B cell (primary cell): ENCODE data around the gene HES7. TPM values are rescaled to one million over a fixed set of nuclear protein-coding genes. Genes with fewer than 3 reads are reported as not detected.
A peak's percentile ranks its signal among the peaks of the same experiment; 100 is the strongest.

Source experiments
- ATAC-seq: fragments of 200-7000 bp; cut with Tn5 transposase; one replicate; pipeline ENCODE4 v1.10.0; 2021; ENCODE audit warnings: low read depth, mild to moderate bottlenecking, moderate number of reproducible peaks, moderate library complexity
- CTCF ChIA-PET: fragments of 350-600 bp; sonication (Branson Sonifier 250); formaldehyde crosslinking; loops from one replicate; lab custom pipeline; 2021; ENCODE audit warnings: antibody characterized with exemption, inconsistent platforms; lab: Charles Lee
- POLR2A ChIA-PET: fragments of 350-600 bp; sonication (Branson Sonifier 250); formaldehyde crosslinking; loops from one replicate; lab custom pipeline; 2021; ENCODE audit warnings: antibody characterized with exemption; lab: Charles Lee
- DNase-seq: peaks from one replicate; pipeline ENCODE4 v3.0.0; 2013
- H2AFZ ChIP-seq: 2 replicates; pipeline ENCODE4 v1.6.1; 2012; ENCODE audit warnings: mild to moderate bottlenecking, low read depth, low read length; ENCODE audit not compliant: insufficient read depth, poor library complexity, severe bottlenecking
- H3K27ac ChIP-seq, 2 donors: 1 replicate in 1 of 2; 2 replicates in 1 of 2; pipeline ENCODE4 v1.5.1; 2012 to 2013; ENCODE audit warnings: low read length in 2 of 2, mild to moderate bottlenecking in 2 of 2, moderate library complexity in 1 of 2
- H3K27me3 ChIP-seq, 4 experiments: fragments of 200-600 bp in 1 of 4; sonication (generic) in 1 of 4; replicated peaks in 1 of 4; 1 replicate in 2 of 4; 2 replicates in 2 of 4; pipeline versions ENCODE4 v1.6.1 to v1.7.0; 2013 to 2016; ENCODE audit warnings: low read length in 3 of 4, mild to moderate bottlenecking in 2 of 4, mixed read lengths in 1 of 4, moderate library complexity in 1 of 4; ENCODE audit not compliant: insufficient read depth in 4 of 4, control insufficient read depth in 3 of 4; ENCODE audit errors: control extremely low read depth in 1 of 4
- H3K36me3 ChIP-seq, 2 experiments: replicated peaks in 1 of 2; 1 replicate in 1 of 2; 2 replicates in 1 of 2; pipeline versions ENCODE4 v1.6.1 to v1.7.1; 2013; ENCODE audit warnings: low read length in 1 of 2; ENCODE audit not compliant: insufficient read depth in 2 of 2, control insufficient read depth in 1 of 2; ENCODE audit errors: control extremely low read depth in 1 of 2, extremely low read depth in 1 of 2
- H3K4me1 ChIP-seq, 2 donors: fragments of 200-600 bp in 1 of 2; sonication (generic) in 1 of 2; 1 replicate in 1 of 2; 2 replicates in 1 of 2; pipeline versions ENCODE4 v1.5.1 to v1.6.1; 2013 to 2017; ENCODE audit warnings: low read length in 2 of 2; ENCODE audit not compliant: control insufficient read depth in 2 of 2, insufficient read depth in 2 of 2
- H3K4me2 ChIP-seq: replicated peaks from 2 replicates; pipeline ENCODE3; 2012; ENCODE audit warnings: mild to moderate bottlenecking, low read depth, low read length; ENCODE audit not compliant: poor library complexity, severe bottlenecking
- H3K4me3 ChIP-seq, 5 experiments: fragments of 200-600 bp in 1 of 5; sonication (generic) in 1 of 5; 1 replicate in 3 of 5; 2 replicates in 2 of 5; pipeline versions ENCODE4 v1.5.1 to v1.7.0; 2011 to 2016; ENCODE audit warnings: low read length in 4 of 5, mild to moderate bottlenecking in 4 of 5, low read depth in 2 of 5, control low read depth in 1 of 5, moderate library complexity in 1 of 5; ENCODE audit not compliant: insufficient read depth in 1 of 5; ENCODE audit errors: control extremely low read depth in 1 of 5, extremely low read depth in 1 of 5
- H3K79me2 ChIP-seq: fragments of 200-600 bp; sonication (generic); one replicate; pipeline ENCODE4 v1.6.0; 2016; ENCODE audit warnings: low read length; ENCODE audit not compliant: control insufficient read depth, insufficient read depth
- H3K9ac ChIP-seq: fragments of 200-600 bp; sonication (generic); 2 replicates; pipeline ENCODE4 v1.6.1; 2017; ENCODE audit warnings: mild to moderate bottlenecking, low read length, moderate library complexity
- H3K9me3 ChIP-seq, 3 donors: one replicate each; pipeline versions ENCODE4 v1.6.1 to v1.7.1; 2013; ENCODE audit warnings: low read length in 2 of 3; ENCODE audit not compliant: control insufficient read depth in 2 of 3, insufficient read depth in 1 of 3; ENCODE audit errors: control extremely low read depth in 1 of 3
- H4K20me1 ChIP-seq: 2 replicates; pipeline ENCODE4 v1.6.0; 2012; ENCODE audit warnings: mild to moderate bottlenecking, low read length; ENCODE audit not compliant: insufficient read depth, control insufficient read depth, poor library complexity, severe bottlenecking
- H3K27ac Mint-ChIP-seq: one replicate; pipeline ENCODE4 v1.8.0; 2021; ENCODE audit warnings: mixed read lengths
- H3K27me3 Mint-ChIP-seq: one replicate; pipeline ENCODE4 v1.8.0; 2021; ENCODE audit warnings: mixed read lengths
- H3K4me1 Mint-ChIP-seq: one replicate; pipeline ENCODE4 v1.8.0; 2021; ENCODE audit warnings: mixed read lengths
- H3K4me3 Mint-ChIP-seq: one replicate; pipeline ENCODE4 v1.8.0; 2021; ENCODE audit warnings: mixed read lengths
- H3K9me3 Mint-ChIP-seq: one replicate; pipeline ENCODE4 v1.8.0; 2022; ENCODE audit warnings: mixed read lengths; ENCODE audit not compliant: insufficient read depth
- EZH2 ChIP-seq: IDR thresholded peaks from 2 replicates; pipeline ENCODE4 v1.6.1; 2012; ENCODE audit warnings: borderline replicate concordance, low read depth, mild to moderate bottlenecking, moderate library complexity, low read length; ENCODE audit not compliant: insufficient read depth, poor library complexity, severe bottlenecking
- WGBS: methylation state at CpG from one replicate; pipeline ENCODE4 v1.1.5; 2013; ENCODE audit warnings: missing lambda C conversion rate; ENCODE audit not compliant: insufficient coverage; 5-methylcytosine and 5-hydroxymethylcytosine counted together
- intact Hi-C: fragments of 100-400 bp; cut with micrococcal nuclease; formaldehyde crosslinking; loops from one replicate; pipeline ENCODE4 v1.10.0; 2022
- polyA plus RNA-seq: library from polyadenylated mRNA; depleted of rRNA; stranded (reverse); fragments of >200 nt; gene quantifications from 2 replicates; pipeline ENCODE4 v1.2.3, GENCODE V29; 2012
- total RNA-seq, 2 donors: library from RNA; stranded (reverse); fragments of 120-200 nt in 1 of 2; gene quantifications; 1 replicate in 1 of 2; 2 replicates in 1 of 2; pipeline versions ENCODE4 v1.2.3 to v1.2.4, GENCODE V29; 2013 to 2022
- TF ChIP-seq, protein P1 (sequence below): fragments of 200-600 bp; IDR thresholded peaks from one replicate; pipeline ENCODE4 v1.8.0; 2022; ENCODE audit warnings: antibody characterized with exemption, mild to moderate bottlenecking

The HES7 gene
- total and polyA plus RNA-seq, 2 donors (not counting 1 experiment from before 2014, with no cell fraction given), result 0.34 TPM; not detected in 1

- H3K36me3 ChIP-seq, result peaks cover 0 to 26% of the 10 kb centered on the region in 2 experiments
Measured at GRCh38 chr17:8162233-8162996, 38.5 kb upstream of the HES7 start, which contains the start of gene VAMP2. Gene VAMP2 (minus strand): TSS chr17:8162948. CDS start chr17:8162879, 69 bp downstream.

More at GRCh38 chr17:8162233-8162996, 38.5 kb upstream of the HES7 start, which contains the start of gene VAMP2:
- H2AFZ ChIP-seq, result peak within 1 kb of the TSS; percentile 96
- peaks cover 37 to 61% of the 10 kb centered on the region in 2 donors for H3K4me1 ChIP-seq
- peak within 1 kb of the TSS; percentile 94 to 99 for H3K27ac ChIP-seq
- Mint-ChIP-seq H3K27ac (peak within 1 kb of the TSS; percentile 99), H3K9me3 (no peaks in the 10 kb centered on the region), H3K27me3 (no peaks in the 10 kb centered on the region), H3K4me1 (peaks cover 49% of the 10 kb centered on the region), H3K4me3 (peak within 1 kb of the TSS; percentile 93)
- TF ChIP-seq, protein P1, sequence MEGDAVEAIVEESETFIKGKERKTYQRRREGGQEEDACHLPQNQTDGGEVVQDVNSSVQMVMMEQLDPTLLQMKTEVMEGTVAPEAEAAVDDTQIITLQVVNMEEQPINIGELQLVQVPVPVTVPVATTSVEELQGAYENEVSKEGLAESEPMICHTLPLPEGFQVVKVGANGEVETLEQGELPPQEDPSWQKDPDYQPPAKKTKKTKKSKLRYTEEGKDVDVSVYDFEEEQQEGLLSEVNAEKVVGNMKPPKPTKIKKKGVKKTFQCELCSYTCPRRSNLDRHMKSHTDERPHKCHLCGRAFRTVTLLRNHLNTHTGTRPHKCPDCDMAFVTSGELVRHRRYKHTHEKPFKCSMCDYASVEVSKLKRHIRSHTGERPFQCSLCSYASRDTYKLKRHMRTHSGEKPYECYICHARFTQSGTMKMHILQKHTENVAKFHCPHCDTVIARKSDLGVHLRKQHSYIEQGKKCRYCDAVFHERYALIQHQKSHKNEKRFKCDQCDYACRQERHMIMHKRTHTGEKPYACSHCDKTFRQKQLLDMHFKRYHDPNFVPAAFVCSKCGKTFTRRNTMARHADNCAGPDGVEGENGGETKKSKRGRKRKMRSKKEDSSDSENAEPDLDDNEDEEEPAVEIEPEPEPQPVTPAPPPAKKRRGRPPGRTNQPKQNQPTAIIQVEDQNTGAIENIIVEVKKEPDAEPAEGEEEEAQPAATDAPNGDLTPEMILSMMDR, result no peak
- TF ChIP-seq EZH2, result no peak
- H3K9me3 ChIP-seq, result no peaks in the 10 kb centered on the region
- H3K79me2 ChIP-seq, result peaks cover 25% of the 10 kb centered on the region
- ChIA-PET CTCF (interaction anchor here (1.1 to 7.7 kb wide), 3 partner anchors 25 to 133 kb away, joined by 3 to 86 read pairs (median 4); partner anchors contain the start of gene SLC25A35), POLR2A (interaction anchor here (0.6 to 3.6 kb wide), 5 partner anchors 11 to 85 kb away, joined by 3 to 18 read pairs (median 5); partner anchors contain the start of gene CTC1)
- intact Hi-C loops, result no loop called here
- WGBS, result under 1% methylated on average over 75 of the region's 75 CpGs
- H3K27me3 ChIP-seq, result no peaks in the 10 kb centered on the region
- H3K4me2 ChIP-seq, result peak within 1 kb of the TSS; percentile 99
- peak within 1 kb of the TSS; percentile 99 for H3K9ac ChIP-seq
- ATAC-seq, result peak; percentile 69
- peaks cover 4% of the 10 kb centered on the region for H4K20me1 ChIP-seq
- DNase-seq, result peak; percentile 89
- peak within 1 kb of the TSS; percentile 67 to 98 (median 94) for H3K4me3 ChIP-seq
